Mesodermal cell (in vitro differentiated cells): ENCODE measurements around the gene IDI2.
"Not testable (repeated sequence)": the region's sequence is repeated elsewhere in the genome, so short reads cannot be mapped to it uniquely, and the experiment has no call there.

ENCODE experiments used
- H3K27ac ChIP-seq: 2 replicates; pipeline ENCODE4 v1.7.0; 2013; ENCODE audit warnings: mild to moderate bottlenecking, low read depth, low read length, moderate library complexity; ENCODE audit not compliant: severe bottlenecking
- H3K36me3 ChIP-seq: 2 replicates; pipeline ENCODE4 v1.7.1; 2013; ENCODE audit warnings: mild to moderate bottlenecking, low read length, moderate library complexity; ENCODE audit not compliant: control insufficient read depth, insufficient read depth
- H3K4me1 ChIP-seq: one replicate; pipeline ENCODE4 v1.7.1; 2013; ENCODE audit warnings: mild to moderate bottlenecking, low read length; ENCODE audit not compliant: insufficient read depth, control insufficient read depth, poor library complexity, severe bottlenecking
- H3K4me3 ChIP-seq: 2 replicates; pipeline ENCODE4 v1.7.0; 2013; ENCODE audit warnings: low read length, control low read depth, mild to moderate bottlenecking; ENCODE audit not compliant: insufficient read depth, poor library complexity, severe bottlenecking; ENCODE audit errors: extremely low read depth
- H3K9me3 ChIP-seq: 2 replicates; pipeline ENCODE4 v1.7.1; 2013; ENCODE audit warnings: mild to moderate bottlenecking, low read length, moderate library complexity; ENCODE audit not compliant: control insufficient read depth
- WGBS, 2 experiments: methylation state at CpG; one replicate each; pipeline ENCODE4 v1.1.5; 2013; ENCODE audit warnings: missing lambda C conversion rate in 2 of 2; ENCODE audit not compliant: insufficient coverage in 2 of 2; 5-methylcytosine and 5-hydroxymethylcytosine counted together

Gene IDI2

DNA sequence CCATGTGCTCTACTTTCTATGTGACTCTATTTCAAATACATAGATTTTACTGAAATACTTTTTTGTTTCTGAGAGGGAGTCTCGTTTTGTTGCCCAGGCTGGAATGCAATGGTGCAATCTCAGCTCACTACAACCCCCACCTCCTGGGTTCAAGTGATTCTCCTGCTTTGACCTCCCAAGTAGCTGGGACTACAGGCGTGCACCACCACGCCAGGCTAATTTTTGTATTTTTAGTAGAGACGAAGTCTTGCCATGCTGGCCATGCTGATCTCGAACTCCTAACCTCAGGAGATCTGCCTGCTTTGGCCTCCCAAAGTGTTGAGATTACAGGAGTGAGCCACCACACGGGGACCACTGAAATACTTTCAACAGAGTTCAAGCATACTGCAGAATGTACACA lies 19.8 kb upstream of the IDI2 start:
- Histone ChIP-seq H3K4me3 (peak overlapping the region; percentile 35), H3K4me1 (peaks cover 2% of the 10 kb centered on the region), H3K36me3 (peaks cover 61% of the 10 kb centered on the region), H3K9me3 (no peaks in the 10 kb centered on the region), H3K27ac (no peak overlapping the region)
- 89 to 100% methylated on average over 3 to 4 of the region's 6 CpGs for whole genome bisulfite sequencing, 2 experiments

DNA sequence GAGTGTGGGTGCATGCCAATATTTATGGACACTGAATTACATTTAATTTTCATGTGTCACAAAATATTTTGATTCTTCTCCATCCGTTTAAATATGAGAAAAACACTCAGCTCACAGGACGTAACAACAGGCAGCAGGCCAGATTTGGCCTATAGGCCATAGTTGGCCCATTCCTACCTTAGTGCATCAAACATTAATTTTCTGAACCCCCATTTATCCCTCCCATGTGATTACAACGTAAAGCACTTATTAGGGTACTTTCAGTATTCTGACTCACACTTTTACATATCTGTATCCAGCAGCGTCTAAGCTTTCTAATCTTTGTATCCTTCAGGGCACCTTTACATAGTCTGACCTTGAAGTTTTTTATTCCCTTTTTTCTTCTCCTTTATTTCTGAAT lies 19.3 kb upstream of the IDI2 start:
- Histone ChIP-seq H3K27ac (no peak overlapping the region), H3K4me3 (peak overlapping the region; percentile 35), H3K36me3 (peaks cover 65% of the 10 kb centered on the region), H3K9me3 (no peaks in the 10 kb centered on the region), H3K4me1 (peaks cover 2% of the 10 kb centered on the region)
- WGBS, 2 experiments, result 92 to 93% methylated on average over 2 to 4 of the region's 4 CpGs

GRCh38 chr10:1044146-1044545 lies 18.5 kb upstream of the IDI2 start:
- Histone ChIP-seq H3K4me3 (peak overlapping the region; percentile 35), H3K27ac (peak overlapping the region; percentile 46), H3K4me1 (peaks cover 2% of the 10 kb centered on the region), H3K36me3 (peaks cover 71% of the 10 kb centered on the region), H3K9me3 (no peaks in the 10 kb centered on the region)
- 84 to 100% methylated on average over 3 to 4 of the region's 4 CpGs for WGBS, 2 experiments

- Histone ChIP-seq H3K27ac (no peak overlapping the region), H3K4me3 (no peak overlapping the region), H3K36me3 (peaks cover 73% of the 10 kb centered on the region), H3K4me1 (peaks cover 2% of the 10 kb centered on the region), H3K9me3 (no peaks in the 10 kb centered on the region)
- 90 to 97% methylated on average over 11 to 12 of the region's 12 CpGs for WGBS, 2 experiments
Observed at GRCh38 chr10:1043532-1043995, 17.9 kb upstream of the IDI2 start.

DNA sequence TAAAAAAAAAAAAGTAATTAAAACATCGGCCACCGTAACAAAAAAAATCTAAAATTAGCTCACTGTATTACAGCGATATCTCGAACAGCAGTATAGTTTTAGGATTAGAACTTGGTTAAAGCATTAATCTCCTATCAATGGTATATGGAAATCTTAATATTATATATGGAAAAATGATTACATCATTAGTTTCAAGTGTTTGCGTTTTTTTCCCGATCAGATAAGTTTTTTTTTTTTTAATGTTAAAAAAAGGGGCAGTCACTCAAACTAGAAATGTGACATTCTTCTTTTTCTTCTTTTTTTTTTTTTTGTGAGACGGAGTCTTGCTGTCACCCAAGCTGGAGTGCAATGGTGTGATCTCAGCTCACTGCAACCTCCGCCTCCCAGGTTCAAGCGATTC lies 15.9 kb upstream of the IDI2 start:
- Histone ChIP-seq H3K36me3 (peaks cover 67% of the 10 kb centered on the region), H3K4me1 (peaks cover 2% of the 10 kb centered on the region), H3K9me3 (no peaks in the 10 kb centered on the region), H3K4me3 (no peak overlapping the region), H3K27ac (no peak overlapping the region)
- WGBS, 2 experiments, result 100% methylated on average over 2 of the region's 9 CpGs

DNA sequence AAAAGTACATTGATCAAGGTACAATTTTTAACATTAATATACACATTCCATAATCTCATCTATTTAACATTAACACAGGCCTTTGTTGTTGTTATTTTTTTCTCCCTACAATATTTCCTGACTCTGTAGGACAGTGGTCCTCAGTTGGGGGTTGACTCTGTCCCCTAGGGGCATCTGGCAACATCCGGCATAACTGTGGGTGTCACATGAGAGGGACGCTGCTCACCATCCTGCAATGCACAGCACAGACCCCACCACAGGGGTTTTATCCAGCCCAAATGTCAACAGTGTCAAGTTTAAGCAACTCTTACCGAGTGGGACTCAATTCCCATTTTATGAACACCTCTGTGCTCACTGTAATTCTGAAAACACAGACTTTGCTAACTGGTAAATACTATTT lies 14.5 kb upstream of the IDI2 start:
- Histone ChIP-seq H3K9me3 (no peaks in the 10 kb centered on the region), H3K4me3 (no peak overlapping the region), H3K36me3 (peaks cover 54% of the 10 kb centered on the region), H3K4me1 (peaks cover 2% of the 10 kb centered on the region), H3K27ac (no peak overlapping the region)
- 91 to 100% methylated on average over 3 of the region's 3 CpGs for WGBS, 2 experiments

DNA sequence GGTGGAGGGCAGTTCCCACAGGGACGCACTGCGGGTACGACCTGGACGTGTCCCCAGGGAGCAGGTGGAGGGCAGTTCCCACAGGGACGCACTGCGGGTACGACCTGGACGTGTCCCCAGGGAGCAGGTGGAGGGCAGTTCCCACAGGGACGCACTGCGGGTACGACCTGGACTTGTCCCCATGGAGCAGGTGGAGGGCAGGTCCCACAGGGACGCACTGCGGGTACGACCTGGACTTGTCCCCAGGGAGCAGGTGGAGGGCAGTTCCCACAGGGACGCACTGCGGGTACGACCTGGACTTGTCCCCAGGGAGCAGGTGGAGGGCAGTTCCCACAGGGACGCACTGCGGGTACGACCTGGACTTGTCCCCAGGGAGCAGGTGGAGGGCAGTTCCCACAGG lies 13.1 kb upstream of the IDI2 start:
- not testable (repeated sequence) for H3K4me3 ChIP-seq, H3K9me3 ChIP-seq, H3K27ac ChIP-seq, H3K4me1 ChIP-seq
- H3K36me3 ChIP-seq, result peaks cover 40% of the 10 kb centered on the region
- 94% methylated on average over 3 of the region's 20 CpGs; no CpG with 5 or more reads in 1 of the 2 experiments for WGBS, 2 experiments

DNA sequence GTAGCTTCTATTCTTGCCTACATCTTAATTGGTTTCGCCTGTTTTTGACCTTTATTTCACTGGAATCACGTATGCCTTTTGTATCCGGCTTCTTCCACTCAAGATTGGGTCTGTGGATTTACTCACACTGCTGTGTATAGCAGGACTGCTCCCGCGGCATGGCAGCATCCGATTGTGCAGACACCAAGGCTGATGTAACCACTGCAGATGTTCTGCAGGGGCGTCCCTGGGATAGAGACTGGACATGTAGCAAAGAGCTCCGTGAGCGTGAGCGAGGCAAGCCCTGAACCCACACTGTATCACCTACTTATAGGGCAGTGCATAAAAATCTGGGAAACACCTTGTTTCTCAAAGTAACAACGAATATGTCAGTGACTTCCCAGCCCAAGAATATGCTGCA lies 11.4 kb upstream of the IDI2 start:
- no peak overlapping the region for H3K4me3 ChIP-seq
- peaks cover 26% of the 10 kb centered on the region for H3K36me3 ChIP-seq
- WGBS, 2 experiments, result 78 to 94% methylated on average over 11 of the region's 11 CpGs
- H3K4me1 ChIP-seq, result no peaks in the 10 kb centered on the region
- no peaks in the 10 kb centered on the region for H3K9me3 ChIP-seq
- H3K27ac ChIP-seq, result peak overlapping the region; percentile 23

GRCh38 chr10:1036341-1036791 lies 10.7 kb upstream of the IDI2 start:
- no peaks in the 10 kb centered on the region for H3K4me1 ChIP-seq
- no peaks in the 10 kb centered on the region for H3K9me3 ChIP-seq
- peaks cover 20% of the 10 kb centered on the region for H3K36me3 ChIP-seq
- H3K27ac ChIP-seq, result no peak overlapping the region
- no peak overlapping the region for H3K4me3 ChIP-seq
- WGBS, 2 experiments, result 80 to 88% methylated on average over 11 to 14 of the region's 14 CpGs

DNA sequence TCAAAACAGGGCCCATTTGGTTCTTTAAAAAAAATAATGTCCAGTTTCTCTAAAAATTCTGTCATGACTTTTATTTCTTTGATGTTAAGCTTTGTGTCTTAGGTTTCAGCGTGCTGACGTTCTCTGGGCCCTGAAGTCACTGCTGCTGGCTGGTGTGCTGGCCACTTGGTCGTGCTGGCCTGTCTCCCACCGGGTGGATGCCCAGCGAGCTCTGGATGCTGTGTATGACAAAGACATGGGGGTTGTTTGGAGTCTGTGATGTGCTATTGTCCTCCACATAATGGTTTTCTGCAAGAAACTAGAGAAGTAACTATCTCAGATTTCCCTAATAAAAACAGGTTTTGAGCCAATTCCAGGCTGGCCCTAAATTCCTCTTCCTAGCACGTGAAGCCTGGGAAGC lies 9.5 kb upstream of the IDI2 start:
- Histone ChIP-seq H3K9me3 (no peaks in the 10 kb centered on the region), H3K4me1 (no peaks in the 10 kb centered on the region), H3K36me3 (peaks cover 10% of the 10 kb centered on the region), H3K27ac (no peak overlapping the region), H3K4me3 (no peak overlapping the region)
- WGBS, 2 experiments, result 81 to 82% methylated on average over 1 to 3 of the region's 6 CpGs

DNA sequence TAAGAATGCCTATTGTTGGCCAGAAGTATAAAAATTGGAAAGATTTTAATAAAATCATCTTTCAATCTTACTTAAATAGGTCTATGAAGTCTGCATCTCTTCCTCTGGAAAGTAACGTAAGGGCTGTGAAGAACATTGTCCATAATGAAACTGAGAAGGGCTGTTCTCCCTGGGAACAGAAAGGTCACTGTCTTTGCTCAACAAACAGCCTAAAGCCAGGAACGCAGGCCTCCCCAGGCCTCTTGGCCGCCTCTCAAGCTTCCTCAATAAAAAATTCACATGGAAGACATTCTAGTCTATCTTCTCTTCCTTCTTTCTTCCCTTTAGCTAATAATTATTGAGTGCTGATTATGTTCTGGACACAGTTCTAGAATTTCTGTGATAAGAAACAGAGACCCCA lies 9.1 kb upstream of the IDI2 start:
- Histone ChIP-seq H3K4me1 (no peaks in the 10 kb centered on the region), H3K27ac (no peak overlapping the region), H3K9me3 (no peaks in the 10 kb centered on the region), H3K4me3 (no peak overlapping the region), H3K36me3 (peaks cover 8% of the 10 kb centered on the region)
- 95% methylated on average over 2 of the region's 3 CpGs; no CpG with 5 or more reads in 1 of the 2 experiments for WGBS, 2 experiments
